HG03342 (cell line): ENCODE data around the gene TBL1X.
"Not testable (repeated sequence)": the region's sequence is repeated elsewhere in the genome, so short reads cannot be mapped to it uniquely, and the experiment has no call there.

Source experiments
- ATAC-seq: cut with Tn5 transposase; IDR thresholded peaks from one replicate; pipeline ENCODE4 v1.9.1; 2021; ENCODE audit warnings: mild to moderate bottlenecking, moderate library complexity; ENCODE audit not compliant: unreplicated experiment

Gene TBL1X

GRCh38 chrX:9746148-9746888 lies 281.5 kb downstream of the TBL1X start:
- no peak for ATAC-seq

GRCh38 chrX:9747644-9748043 lies 282.8 kb downstream of the TBL1X start:
- no peak for ATAC-seq

- no peak for ATAC-seq
These were observed 284.4 kb downstream of the TBL1X start for GRCh38 chrX:9749146-9749692.

- no peak for ATAC-seq
These were observed 292.5 kb downstream of the TBL1X start for GRCh38 chrX:9757366-9757765.

GRCh38 chrX:9758021-9758638 lies 293.3 kb downstream of the TBL1X start:
- no peak for ATAC-seq

- no peak for ATAC-seq
These were observed 294.5 kb downstream of the TBL1X start for GRCh38 chrX:9759337-9759736.

- no peak for ATAC-seq
These were observed 300.3 kb downstream of the TBL1X start for GRCh38 chrX:9765072-9765736.

- no peak for ATAC-seq
These were observed 300.9 kb downstream of the TBL1X start, which contains the start of gene GPR143 for GRCh38 chrX:9765737-9766097. Gene GPR143 (minus strand): TSS chrX:9765847. CDS start chrX:9765817, 30 bp downstream.

GRCh38 chrX:9767375-9767774 lies 302.5 kb downstream of the TBL1X start:
- no peak for ATAC-seq

GRCh38 chrX:9768321-9768839 lies 303.5 kb downstream of the TBL1X start:
- ATAC-seq: not testable (repeated sequence)

GRCh38 chrX:9770319-9770718 lies 305.5 kb downstream of the TBL1X start:
- ATAC-seq: no peak

GRCh38 chrX:9772943-9773342 lies 308.1 kb downstream of the TBL1X start:
- no peak for ATAC-seq

- ATAC-seq: no peak
These were observed 311.1 kb downstream of the TBL1X start for GRCh38 chrX:9775930-9776329.

GRCh38 chrX:9781941-9782340 lies 317.1 kb downstream of the TBL1X start:
- ATAC-seq: no peak

GRCh38 chrX:9784332-9784731 lies 319.5 kb downstream of the TBL1X start:
- ATAC-seq: no peak

GRCh38 chrX:9785254-9785943 lies 320.5 kb downstream of the TBL1X start:
- ATAC-seq: no peak

GRCh38 chrX:9785944-9786797 lies 321.3 kb downstream of the TBL1X start, which contains the start of gene SHROOM2:
Gene SHROOM2 (plus strand): TSS chrX:9786429. CDS start chrX:9786546, 117 bp downstream.
- ATAC-seq: no peak

- no peak for ATAC-seq
These were observed 322.2 kb downstream of the TBL1X start for GRCh38 chrX:9786798-9787635.

- ATAC-seq: no peak
These were observed 324.1 kb downstream of the TBL1X start for GRCh38 chrX:9788911-9789310.
